ENCODE data around the gene TFF1.
"Not testable (repeated sequence)": the region's sequence is repeated elsewhere in the genome, so short reads cannot be mapped to it uniquely, and the experiment has no call there.

TFF1 gene

DNA sequence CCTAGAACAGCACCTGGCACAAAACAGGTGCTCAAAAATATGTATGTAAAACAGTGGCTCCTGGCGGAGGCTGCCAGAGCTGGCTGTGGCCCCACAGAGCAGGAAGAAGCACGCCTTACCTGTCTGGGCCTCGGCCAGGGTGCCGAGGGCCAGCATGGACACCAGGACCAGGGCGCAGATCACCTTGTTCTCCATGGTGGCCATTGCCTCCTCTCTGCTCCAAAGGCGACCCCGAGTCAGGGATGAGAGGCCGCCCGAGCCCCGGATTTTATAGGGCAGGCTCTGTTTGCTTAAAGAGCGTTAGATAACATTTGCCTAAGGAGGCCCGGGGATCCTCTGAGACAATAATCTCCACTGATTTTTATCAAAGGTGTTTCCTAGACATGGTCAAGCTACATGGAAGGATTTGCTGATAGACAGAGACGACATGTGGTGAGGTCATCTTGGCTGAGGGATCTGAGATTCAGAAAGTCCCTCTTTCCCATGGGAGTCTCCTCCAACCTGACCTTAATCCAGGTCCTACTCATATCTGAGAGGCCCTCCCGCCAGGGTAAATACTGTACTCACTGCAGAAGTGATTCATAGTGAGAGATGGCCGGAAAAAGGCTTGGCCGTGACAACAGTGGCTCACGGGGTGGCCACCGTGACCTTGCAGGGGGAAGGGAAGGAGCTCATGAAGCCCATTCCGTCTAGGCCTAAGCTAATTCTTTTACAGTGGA is at the start of gene TFF1:
TSS of gene TFF1 (minus strand) at position 244 of the 719 bp plus-strand sequence. CDS start at position 204, 40 bp downstream.
- DNase-seq: no peak

DNA sequence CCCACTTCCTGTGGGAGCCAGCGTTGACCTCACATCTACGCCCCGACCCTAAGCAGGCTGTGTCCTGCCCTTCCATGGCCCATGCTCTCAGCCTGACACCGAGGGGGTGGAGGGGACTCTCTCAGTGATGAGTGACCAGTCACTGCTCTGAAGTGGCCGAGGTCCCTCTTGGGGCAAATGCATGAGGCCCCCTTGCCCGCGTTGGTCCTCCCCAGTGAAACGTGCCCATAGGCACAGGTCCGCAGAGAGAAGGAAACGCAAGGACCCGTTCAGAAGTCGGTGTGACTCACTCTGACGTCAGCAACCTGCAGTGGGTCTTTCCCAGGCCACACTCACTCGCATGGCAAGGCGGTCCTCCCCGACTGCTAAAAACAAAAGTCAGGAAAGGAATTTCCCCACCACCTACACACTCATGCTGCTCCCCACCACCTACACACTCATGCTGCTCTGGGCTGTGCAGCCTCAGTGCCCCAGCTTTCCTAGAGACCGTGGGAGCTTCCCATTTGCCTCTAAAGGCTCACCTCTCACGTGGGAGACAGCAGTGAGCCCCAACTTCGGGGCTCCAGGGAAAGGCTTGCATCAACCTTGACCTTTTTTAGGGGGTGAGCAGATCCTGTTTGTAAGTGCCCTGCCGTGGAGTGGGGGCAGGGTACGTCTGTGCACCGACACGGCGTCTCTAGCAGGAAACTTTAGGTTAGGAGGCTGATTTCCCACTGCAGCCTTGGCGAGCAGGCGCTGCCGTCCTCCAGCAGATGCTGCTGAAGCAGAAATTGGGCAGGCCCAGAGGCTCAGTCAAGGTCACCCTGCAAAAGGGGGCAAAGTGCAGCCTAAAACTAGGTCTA is 48.8 kb upstream of the TFF1 start:
- DNase-seq: no peak

DNA sequence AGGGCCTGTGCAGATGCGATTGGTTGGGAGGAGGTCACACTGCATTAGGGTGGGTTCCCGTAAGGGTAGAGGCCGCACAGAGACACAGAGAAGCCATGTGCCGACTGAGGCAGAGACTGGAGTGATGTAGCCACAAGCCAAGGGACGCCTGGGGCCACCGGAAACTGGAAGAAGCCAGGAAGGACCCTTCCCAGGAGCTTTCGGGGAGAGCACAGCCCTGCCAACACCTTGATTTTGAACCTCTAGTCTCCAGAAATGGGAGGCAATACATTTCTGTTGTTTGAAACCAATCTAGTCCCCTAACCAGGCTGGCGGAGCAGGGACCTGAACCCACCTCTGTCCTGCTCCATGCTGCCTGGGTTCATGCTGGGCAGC is 48.2 kb upstream of the TFF1 start:
- no peak for DNase-seq

DNA sequence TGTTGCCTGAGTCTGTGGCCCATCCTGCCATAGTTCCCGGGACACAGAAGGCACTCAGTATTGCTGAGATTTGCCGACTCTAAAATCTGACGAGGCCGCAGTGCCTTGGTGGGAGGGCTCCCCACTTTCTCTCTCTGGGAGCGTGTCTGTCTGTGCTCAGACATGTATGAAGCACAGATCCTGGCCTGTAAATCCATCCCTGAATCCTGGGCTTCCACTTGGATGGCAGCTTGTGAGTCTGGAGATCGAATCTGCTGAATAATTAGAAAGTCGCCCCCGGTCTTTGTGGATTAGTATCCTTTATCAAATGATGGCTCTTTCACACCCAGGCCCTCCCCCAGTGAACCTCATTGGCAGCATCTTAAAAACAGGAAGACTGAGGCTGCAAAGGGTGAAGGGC is 47.7 kb upstream of the TFF1 start:
- DNase-seq: no peak

DNA sequence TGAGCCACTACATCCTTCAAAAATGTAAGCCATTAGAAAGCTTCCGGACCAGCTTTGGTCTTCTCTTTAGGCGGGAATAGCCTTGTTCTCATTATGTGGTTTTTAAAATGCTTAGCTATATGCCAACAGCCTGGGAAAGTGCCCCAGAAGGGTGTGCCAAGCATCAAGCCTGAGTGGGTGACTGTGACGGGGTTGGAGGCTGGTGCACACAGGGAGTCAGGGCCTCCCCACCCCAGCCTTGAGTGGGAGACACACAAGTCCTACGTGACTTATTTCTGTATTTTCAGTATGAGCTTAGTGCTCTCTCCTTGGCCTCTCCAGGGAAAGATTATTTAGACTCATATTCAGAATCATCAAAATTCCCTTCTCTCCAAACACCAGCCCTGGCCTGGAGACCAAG is 47.2 kb upstream of the TFF1 start:
- DNase-seq: no peak

DNA sequence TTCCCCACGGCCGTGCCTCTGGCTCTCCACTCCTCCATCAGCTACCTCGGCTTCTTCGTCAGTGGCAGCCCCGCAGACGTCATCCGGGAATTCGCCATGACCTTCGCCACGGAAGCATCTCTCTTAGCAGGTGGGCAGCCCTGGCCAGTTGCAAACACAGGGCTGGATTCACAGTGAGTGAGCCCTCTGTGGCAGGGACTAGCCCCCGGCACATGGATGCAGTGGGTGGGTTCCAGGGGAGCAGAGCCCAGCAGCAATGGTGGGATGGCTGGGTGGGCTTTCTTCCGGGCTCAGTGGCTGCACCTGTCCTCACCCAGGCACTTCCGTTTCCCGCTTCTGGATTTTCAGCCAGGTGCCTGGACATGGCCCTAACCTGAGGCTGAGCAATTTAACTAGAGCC is 46.8 kb upstream of the TFF1 start:
- DNase-seq: no peak

DNA sequence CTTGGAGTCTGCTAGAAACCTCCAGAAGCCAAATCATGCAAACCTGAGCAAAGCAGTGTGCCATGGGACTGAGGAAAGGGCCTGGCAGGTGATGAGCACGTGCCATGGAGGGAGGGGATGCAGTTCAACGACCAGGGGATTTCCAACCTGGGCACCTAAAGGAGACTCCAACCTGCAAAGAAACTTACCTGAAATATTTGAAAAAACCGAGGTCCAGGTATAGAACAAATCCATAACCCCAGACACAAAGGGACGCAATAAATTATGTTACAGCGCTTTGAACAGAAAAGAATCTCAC is 46.2 kb upstream of the TFF1 start:
- DNase-seq: no peak

DNA sequence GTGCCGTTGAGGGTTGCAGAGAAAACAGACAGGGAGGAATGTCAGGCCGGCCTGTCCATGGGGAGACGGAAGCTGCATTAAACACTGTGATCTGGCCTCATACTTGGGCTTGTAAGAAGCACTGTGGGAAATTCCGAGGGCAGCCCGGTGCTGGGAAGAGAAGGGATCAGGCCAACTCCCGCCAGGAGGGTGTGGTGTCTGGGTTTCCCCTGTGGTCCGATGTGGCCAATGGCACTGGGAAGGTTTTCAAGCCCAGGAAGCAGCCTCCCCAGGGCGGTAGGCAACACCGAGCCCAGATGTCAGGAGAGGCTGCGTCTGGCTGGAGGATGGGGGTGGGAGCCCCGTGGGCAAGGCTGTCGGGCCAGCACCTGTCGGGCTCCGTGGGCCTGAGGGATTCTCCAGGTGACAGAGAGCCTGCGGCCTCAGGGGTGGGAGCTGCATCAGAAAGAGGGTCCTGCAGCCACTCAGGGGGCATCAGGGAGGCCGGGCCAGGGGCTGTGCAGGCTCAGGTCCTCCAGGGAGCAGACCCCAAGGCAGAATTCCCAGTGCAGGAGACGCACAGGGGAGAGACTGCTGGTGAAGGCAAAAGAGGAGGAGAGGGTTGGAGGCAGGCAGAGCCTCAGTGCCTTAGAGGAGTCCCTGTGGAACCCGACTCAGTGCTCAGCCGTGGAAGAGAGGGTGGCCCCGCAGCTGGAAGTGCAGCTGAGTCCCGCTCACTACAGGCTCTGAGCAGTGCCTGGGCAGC is 45.7 kb upstream of the TFF1 start:
- no peak for DNase-seq

DNA sequence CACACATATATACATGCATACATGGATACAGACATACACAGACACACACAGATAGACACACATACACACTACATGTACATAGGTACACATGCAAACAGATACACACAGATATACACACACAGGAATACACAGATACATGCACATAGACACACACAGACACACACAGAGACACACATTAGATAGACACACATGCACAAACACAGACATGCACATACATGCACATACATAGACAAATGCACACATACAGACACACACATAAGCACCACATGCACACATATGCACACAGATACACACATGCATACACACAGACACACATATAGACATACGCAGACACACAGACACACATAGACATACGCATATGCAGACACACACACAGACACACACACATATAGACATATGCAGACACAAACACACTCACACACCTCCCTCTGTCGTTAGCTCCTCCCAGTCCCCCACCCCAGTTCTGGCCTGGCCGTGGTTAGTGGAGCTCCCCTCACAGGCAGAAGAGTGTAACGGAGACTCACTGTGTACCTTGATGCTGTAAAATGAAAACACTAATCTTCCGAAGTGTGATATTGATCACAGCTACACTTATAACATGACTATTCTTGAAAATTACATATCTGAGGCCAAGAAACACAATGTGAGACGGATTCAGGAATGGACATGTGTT is 45.0 kb upstream of the TFF1 start:
- no peak for DNase-seq

DNA sequence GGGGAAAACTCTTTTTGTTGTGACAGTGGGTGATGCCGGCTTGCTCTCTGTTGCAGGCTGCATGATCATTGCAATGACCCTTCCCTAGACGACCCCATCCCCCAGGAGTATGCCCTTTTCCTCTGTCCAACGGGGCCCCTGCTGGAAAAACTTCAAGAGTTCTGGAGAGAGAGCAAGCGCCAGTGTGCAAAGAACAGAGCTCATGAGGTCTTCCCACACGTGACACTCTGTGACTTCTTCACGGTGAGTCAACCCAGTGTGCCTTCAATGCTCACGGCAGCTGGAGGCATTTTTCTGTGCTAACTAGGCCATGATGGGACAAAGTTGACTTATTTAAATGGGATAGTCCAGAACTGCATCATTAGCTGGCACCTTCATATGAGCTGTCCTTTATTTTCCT is 43.0 kb upstream of the TFF1 start:
- no peak for DNase-seq

DNA sequence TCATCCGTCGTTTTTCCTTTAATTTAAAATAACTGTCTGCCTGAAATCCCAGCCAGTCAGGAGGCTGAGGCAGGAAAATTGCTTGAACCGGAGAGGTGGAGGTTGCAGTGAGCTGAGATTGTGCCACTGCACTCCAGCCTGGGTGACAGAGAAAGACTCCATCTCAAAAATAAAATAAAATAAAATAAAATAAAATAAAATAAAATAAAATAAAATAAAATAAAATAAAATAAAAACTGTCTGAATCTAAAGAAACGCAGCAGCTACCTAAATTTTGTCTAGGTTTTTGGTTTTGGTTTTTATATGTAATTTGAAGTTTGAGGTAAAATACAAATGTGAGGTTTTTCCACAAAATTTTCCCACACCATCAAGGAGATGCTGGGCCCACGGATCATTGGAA is 42.4 kb upstream of the TFF1 start:
- DNase-seq: not testable (repeated sequence)

DNA sequence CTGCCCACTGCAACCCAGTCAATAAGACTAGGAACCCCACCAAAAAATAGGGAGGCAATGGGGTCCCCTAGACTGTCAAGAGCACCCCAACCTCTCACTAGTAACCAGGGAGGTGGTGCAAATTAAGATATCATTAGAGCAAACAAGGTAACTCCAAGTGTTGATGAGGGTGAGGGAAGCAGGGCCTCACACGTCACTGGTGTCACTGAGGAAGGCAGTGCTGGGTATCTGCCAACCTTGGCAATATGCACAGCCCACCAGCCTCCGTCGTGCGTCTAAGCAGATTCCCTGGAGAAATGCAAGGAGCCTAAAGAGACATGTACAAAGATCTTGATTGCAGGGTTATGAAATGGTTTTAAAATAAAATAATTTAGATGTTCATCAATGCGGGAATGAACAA is 41.1 kb upstream of the TFF1 start:
- no peak for DNase-seq

DNA sequence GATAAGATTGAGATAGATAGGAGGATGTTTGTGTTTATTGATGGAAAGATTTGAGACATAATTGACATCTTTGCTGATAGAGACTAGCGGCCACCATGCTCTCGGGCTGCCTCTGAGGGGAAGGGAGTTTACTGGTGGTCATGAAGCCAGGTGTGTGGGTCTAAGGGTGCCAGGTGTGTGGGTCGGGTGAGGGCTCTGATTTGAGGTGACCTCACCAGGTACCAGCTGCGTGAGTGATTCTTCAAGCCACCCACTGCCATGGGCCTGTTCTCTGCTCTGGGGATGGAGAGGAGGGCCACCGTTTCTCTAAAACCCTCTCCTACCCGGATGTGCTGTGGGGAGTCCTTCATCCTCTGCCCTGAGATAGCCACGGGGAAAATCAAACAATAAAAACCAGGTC is 40.5 kb upstream of the TFF1 start:
- no peak for DNase-seq

DNA sequence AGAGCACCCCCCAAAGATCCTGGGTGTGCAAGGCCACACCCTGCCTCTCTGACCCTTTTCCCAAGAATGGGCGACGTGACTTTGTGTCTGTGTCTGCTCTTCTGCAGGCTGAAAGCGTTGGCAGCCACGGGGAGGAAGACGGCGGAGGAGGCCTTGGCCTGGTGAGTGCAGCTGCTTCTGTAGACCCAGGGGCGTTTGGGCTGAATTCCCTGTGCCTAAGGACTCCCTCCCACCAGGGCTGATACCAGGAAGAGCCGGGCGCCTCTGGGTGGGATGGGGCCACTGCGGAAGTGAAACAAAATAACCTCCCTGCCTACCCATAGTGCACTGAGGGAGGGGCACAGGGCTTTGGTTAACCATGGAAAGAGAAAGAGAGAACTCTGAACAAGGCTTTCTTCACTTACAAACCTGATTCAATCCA is 39.9 kb upstream of the TFF1 start:
- DNase-seq: no peak

DNA sequence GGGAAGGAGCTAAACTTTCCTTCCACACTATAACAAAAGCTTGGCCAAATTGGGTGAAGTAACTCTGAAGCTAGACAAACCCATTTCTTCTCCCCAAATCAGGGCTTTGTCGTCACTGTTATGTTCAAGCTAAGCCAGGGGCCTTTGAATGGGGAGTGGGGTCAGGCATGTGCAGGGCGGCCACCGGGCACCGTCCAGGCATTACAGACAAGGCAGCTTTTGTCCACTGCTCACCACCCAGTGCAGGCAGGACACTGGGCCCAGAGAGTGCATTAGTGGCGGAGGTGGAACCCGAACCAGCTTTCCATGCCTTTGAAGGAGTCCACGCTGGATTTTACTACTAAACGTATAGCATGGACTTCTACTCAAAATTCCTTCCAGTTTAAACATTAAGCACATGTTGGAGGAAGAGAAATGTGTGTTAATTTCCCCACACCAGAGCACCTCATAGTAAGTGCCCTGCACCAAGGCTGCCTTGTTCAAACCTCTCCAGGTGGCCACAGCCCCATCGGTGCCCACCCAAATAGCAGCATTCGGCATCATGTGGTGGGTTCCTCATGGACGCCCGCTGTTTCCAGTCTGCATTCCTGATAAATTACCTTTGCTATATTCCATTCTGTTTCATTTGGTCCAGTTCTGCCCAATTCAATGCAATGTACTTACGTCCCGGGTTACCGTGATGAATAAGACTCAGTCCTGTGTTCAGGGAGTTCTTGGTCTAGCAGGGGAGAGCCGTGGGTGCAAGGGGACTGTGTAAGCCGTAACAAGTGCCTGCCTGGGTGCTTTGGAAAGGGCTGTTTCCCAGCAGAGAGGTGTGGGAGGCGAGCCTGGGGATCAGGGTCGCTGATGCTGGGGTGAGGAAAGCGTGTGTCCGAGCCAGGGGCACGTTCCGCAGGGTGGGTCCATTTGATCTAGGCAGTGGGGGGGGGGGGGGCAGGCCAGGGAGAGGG is 39.0 kb upstream of the TFF1 start:
- DNase-seq: no peak

DNA sequence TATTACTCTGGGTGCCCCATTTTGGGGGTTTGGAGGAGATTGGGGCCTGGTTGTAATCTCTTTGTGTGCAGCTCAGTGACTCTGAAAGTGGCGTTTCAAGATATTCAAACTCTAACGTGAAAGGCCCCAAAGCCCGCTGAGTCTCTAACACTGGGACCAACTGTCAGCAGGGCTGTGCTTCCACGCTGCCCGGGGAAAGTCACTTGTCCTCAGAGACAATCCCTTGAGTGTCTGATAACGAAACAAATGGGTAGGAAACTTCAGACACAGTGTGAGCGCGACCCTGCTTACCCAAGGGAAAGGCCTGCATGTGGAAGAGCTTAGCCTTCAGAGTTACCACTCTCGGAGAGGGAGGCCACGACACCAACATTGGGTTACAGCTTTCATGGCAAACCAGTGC is 38.2 kb upstream of the TFF1 start:
- DNase-seq: no peak

DNA sequence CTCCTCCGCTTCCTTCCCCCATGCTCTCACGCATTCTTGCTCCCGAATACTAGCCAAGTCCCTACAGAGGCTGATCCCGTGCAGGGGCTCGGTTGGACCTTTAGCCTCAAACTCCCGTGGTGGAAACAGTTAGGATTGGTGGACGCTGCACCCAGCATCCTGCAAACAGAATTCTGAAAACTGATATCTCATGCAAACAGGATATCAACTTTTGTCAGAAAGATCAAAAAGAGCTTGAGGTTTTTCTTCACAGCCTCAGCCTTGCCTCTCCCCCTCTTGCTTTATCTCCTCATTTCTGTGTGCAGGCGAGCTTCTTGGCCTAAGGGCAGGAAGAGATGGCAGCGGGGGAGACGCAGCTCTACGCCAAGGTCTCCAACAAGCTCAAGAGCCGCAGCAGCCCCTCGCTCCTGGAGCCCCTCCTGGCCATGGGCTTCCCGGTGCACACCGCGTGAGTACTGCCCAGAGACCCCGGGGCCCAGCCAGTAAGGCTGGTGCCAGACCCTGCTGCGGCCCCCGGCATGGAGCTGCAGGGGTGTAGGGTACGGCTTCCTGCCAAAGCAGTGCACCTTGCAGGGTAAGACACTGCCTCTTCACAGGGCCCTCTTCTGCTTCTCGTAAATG is 37.4 kb upstream of the TFF1 start, which contains the start of gene UBASH3A:
TSS of gene UBASH3A (plus strand) at position 292 of the 621 bp plus-strand sequence. CDS start at position 336, 44 bp downstream.
- DNase-seq: no peak

DNA sequence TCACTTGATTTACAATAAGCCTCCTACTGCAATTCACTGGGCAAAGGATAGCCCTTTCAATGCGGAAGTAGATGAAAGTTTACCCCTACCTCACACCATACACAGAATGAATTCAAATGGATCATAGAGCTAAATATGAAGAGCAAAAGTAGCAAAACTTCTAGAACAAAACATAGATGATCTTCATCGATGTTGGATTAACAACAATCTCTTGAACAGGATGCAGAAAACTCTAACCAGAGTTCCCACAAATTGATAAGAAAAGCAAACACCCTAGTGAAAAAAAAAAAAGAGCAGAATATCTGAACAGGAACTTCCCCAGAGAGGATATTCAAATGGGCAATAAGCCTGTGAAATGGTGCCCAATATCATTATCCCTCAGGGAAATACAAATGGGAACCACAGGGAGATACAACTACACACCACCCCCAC is 35.5 kb upstream of the TFF1 start:
- no peak for DNase-seq

DNA sequence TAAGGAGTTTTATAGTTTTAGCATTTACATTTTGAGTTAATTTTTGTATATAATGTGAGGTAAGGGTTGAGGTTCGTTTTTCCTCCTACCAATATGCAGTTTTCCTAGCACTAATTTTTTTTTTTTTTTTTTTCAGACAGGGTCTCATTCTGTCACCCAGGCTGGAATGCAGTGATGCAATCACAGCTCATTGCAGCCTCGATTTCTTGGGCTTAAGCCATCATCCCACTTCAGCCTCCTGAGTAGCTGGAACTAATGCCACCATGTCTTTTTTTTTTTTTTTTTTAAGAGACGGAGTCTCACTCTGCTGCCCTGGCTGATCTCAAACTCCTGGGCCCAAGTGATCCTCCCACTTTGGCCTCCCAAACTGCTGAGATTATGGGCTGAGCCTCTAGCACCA is 34.8 kb upstream of the TFF1 start:
- no peak for DNase-seq

DNA sequence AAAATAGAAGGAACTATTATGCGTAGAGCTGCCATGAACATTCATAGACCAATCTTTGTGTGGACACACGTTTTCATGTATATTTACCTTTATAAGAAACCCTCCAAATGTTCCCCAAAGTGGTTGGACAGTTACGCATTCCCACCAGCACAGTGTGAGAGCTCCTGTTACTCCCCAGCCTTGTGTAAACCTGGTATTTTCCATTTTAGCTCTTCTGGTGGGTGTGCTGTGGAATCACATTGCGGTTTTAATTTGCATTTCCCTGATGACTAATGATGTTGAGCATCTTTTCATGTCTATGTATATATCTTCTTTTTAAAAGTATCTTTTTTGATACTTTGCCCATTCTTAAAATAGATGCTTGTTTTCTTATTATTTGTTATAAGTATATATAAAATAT is 34.2 kb upstream of the TFF1 start:
- no peak for DNase-seq

DNA sequence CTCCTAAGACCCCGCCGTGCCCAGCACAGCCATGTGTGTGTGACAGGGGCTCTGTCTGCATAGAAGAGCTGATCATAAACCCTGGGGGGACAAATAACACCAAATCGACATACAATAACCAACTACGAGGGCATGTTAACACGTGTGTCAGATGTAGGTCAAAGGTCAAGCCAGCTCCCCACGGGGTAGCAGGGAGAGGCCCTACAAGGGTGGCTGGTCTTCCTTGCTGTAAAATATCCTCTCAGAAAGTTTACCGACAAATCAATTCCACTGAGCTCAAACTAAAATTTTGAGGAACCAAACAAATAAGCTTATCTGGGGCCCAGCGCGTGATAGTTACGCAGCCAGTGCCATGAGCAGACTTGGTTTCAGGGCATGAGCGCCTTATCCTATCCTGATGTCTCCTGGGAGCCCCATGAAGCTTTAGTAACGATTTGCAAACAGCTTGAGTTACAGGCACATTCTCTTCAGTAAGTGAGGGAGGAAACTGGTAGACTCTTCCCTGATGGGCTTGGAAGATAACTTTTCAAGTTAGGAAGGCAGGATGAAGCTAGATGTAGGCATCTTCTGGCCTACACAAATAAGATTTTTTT is 32.2 kb upstream of the TFF1 start:
- no peak for DNase-seq
